Mucosa of descending colon (tissue), 3 donors: ENCODE data around the gene PRRX2. TPM values are rescaled to one million over a fixed set of nuclear protein-coding genes. Genes with fewer than 3 reads are reported as not detected.

Experiments used
- ATAC-seq: fragments of 200-7000 bp; cut with Tn5 transposase; one replicate; pipeline ENCODE4 v1.9.1; 2020; ENCODE audit warnings: mild to moderate bottlenecking, moderate library complexity
- DNase-seq, 3 donors: peaks; one replicate each; pipeline ENCODE4 v3.0.0-alpha.2; 2020
- H3K36me3 ChIP-seq: fragments of 200-600 bp; one replicate; pipeline ENCODE4 v1.8.0; 2021; ENCODE audit warnings: low read depth, mild to moderate bottlenecking
- H3K4me1 ChIP-seq: fragments of 200-600 bp; one replicate; pipeline ENCODE4 v1.8.0; 2021; ENCODE audit warnings: low read depth, mild to moderate bottlenecking
- H3K4me3 ChIP-seq: fragments of 200-600 bp; one replicate; pipeline ENCODE4 v1.8.0; 2021; ENCODE audit warnings: mild to moderate bottlenecking
- H3K9me3 ChIP-seq: fragments of 200-600 bp; one replicate; pipeline ENCODE4 v1.8.0; 2021; ENCODE audit warnings: mild to moderate bottlenecking
- intact Hi-C, 2 donors: fragments of 100-400 bp; cut with DNase I in 1 of 2; cut with micrococcal nuclease in 1 of 2; formaldehyde crosslinking; loops; one replicate each; pipeline versions ENCODE4 v1.11.0 to v1.11.1; 2022; cut with DNase I, micrococcal nuclease
- total RNA-seq, 3 donors: library from RNA; stranded (reverse); fragmentation: NEBNext Ultra II Directional in 2 of 3; extraction: Animal tissue kit (Norgen Biotek cat#: 25700) in 2 of 3; gene quantifications; one replicate each; pipeline versions ENCODE4 v1.2.1 to v1.2.4, GENCODE V29; 2021 to 2023
- TF ChIP-seq, protein P1 (sequence below): fragments of 200-600 bp; IDR thresholded peaks from one replicate; pipeline ENCODE4 v1.8.0; 2022; ENCODE audit warnings: antibody characterized with exemption, mild to moderate bottlenecking
- donor health status: DM: no; HTN: no; CAD: no; lungs with moderate emphysema.
- donor health status: DM: no; HTN: no; CAD: no.
- donor health status: DM: no; HTN: yes; CAD: no.

Gene PRRX2
- total RNA-seq, 3 donors from 2014 or later = 0.38 to 1.6 (median 0.89) TPM

- no peaks in the 10 kb centered on the region for H3K9me3 ChIP-seq
- ATAC-seq (no peak), DNase-seq (no peak)
- intact Hi-C loops = no loop called here
- no peak overlapping the region for H3K4me3 ChIP-seq
- H3K4me1 ChIP-seq = peaks cover 5% of the 10 kb centered on the region
- TF ChIP-seq, protein P1, sequence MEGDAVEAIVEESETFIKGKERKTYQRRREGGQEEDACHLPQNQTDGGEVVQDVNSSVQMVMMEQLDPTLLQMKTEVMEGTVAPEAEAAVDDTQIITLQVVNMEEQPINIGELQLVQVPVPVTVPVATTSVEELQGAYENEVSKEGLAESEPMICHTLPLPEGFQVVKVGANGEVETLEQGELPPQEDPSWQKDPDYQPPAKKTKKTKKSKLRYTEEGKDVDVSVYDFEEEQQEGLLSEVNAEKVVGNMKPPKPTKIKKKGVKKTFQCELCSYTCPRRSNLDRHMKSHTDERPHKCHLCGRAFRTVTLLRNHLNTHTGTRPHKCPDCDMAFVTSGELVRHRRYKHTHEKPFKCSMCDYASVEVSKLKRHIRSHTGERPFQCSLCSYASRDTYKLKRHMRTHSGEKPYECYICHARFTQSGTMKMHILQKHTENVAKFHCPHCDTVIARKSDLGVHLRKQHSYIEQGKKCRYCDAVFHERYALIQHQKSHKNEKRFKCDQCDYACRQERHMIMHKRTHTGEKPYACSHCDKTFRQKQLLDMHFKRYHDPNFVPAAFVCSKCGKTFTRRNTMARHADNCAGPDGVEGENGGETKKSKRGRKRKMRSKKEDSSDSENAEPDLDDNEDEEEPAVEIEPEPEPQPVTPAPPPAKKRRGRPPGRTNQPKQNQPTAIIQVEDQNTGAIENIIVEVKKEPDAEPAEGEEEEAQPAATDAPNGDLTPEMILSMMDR = no peak
- no peaks in the 10 kb centered on the region for H3K36me3 ChIP-seq
Measured at GRCh38 chr9:129695870-129696269, 30.4 kb downstream of the PRRX2 start.

DNA sequence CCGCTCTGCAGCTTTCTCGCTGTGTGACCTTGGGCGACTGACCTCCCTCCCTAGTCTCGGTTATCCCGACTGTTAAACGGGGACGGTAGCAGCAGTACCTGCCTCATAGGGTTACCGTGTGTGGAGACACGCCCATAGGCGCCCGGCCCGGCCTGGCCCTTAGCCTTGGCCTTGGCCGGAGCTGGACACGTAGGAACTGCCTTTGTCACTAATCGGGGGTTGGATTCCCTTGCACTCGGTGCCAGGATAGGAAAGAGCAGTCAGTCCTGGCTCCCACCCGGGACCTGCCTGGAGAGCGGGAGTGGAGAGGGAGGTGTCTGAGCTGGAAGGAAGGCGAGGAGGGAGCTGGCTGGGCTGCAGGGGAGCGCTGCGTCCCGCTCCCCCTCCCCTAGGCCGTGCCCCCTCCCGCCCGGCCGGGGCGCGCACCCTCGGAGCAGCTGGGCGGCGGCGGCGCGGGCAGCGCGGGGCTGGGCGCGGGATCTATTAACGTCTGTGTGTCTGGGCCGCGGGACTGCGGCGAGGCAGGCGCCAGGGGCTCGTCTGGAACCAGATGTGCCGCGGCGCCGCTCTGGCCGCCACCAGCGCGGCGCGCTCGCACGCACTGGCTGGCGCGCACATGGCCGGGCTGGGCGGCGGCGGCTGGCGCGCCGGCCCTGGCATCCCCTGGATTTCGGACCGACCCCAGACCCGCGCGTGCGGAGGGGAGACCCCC, 31.7 kb downstream of the PRRX2 start:
- ATAC-seq = peak; percentile 65
- intact Hi-C loops = no loop called here
- H3K36me3 ChIP-seq = no peaks in the 10 kb centered on the region
- H3K4me3 ChIP-seq = no peak overlapping the region
- no peaks in the 10 kb centered on the region for H3K9me3 ChIP-seq
- peak in 2 of 3 donors; percentile 22 to 63 for DNase-seq
- TF ChIP-seq, protein P1 = no peak
- H3K4me1 ChIP-seq = peaks cover 5% of the 10 kb centered on the region

DNA sequence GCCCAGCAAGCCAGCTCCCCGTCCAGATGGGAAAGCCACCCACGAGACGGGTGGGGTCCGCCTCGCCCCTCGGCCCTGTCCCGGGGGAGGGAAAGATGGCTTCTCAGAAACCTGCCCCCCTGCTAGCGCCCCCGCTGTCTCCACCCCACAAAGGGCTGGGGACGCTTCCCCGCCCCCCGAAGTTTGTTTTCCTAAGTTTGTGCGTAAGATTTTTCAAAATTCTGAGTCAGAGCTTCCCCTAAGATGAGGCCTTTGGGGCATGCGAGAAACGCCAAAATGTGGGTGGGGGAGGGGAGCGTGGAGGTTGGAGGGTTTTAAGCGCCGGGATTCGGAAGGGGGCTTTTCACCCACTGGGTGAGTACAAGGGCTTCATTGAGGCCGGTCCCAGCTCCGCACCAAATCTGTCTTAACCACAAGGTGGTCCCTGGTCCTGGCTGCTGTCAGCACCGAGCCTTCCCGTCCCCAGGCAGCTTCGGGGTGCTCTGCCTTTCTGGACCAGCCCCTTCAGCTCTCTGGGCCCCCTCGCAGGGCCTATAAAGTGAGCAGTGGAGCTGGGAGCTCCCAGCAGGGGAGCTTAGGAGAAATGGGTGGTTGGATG, 32.3 kb downstream of the PRRX2 start:
- Histone ChIP-seq H3K4me1 (peaks cover 11% of the 10 kb centered on the region), H3K36me3 (no peaks in the 10 kb centered on the region), H3K4me3 (no peak overlapping the region), H3K9me3 (no peaks in the 10 kb centered on the region)
- ATAC-seq (no peak), DNase-seq (peak in 1 of 3 donors; percentile 33)
- intact Hi-C loops = no loop called here
- TF ChIP-seq, protein P1 = no peak

DNA sequence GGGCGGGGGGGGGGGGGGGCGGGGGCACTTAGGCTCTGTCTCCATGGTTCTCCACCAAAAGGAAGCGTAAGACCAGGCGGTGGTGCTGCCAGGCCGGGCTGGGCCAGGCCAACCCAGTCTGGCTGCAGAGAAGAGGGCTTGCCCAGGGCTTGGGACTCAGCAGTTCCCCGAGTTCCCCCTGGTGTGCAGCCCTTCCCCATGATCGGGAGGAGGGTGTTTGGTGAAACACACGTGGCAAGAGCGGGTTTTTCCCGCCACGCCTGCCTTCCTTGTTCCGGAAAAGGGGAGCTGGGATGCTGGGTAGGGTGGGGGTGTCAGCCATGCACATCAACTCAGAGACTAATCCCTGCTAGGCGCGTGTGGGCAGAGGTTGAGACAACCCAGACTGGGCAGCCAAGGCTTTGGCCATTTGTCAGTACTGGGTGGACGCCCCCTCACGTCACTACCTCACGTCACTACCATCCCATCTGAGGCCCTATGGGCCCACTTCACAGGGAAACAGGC, 32.9 kb downstream of the PRRX2 start:
- Histone ChIP-seq H3K4me1 (peaks cover 17% of the 10 kb centered on the region), H3K36me3 (no peaks in the 10 kb centered on the region), H3K4me3 (no peak overlapping the region), H3K9me3 (no peaks in the 10 kb centered on the region)
- TF ChIP-seq, protein P1 = no peak
- intact Hi-C loops = no loop called here
- peak in 2 of 3 donors; percentile 26 to 74 for DNase-seq
- ATAC-seq = no peak

- no peaks in the 10 kb centered on the region for H3K9me3 ChIP-seq
- intact Hi-C loops = no loop called here
- no peak overlapping the region for H3K4me3 ChIP-seq
- DNase-seq = no peak
- H3K4me1 ChIP-seq = peaks cover 24% of the 10 kb centered on the region
- TF ChIP-seq, protein P1 = no peak
- no peaks in the 10 kb centered on the region for H3K36me3 ChIP-seq
- ATAC-seq = no peak
Measured at GRCh38 chr9:129701054-129701453, 35.6 kb downstream of the PRRX2 start.
